HCT116 (cell line): Measurements from ENCODE around the gene MTG1. TPM values are rescaled to one million over a fixed set of nuclear protein-coding genes. Genes with fewer than 3 reads are reported as not detected.

ENCODE experiments used
- ATAC-seq: fragments of 200-7000 bp; cut with Tn5 transposase; 2 replicates; pipeline ENCODE4 v1.9.1; 2020; ENCODE audit warnings: mild to moderate bottlenecking, moderate library complexity
- BruUV-seq: library from RNA; stranded (reverse); fragments of 400-500 nt; replicated peaks from 2 replicates; lab custom pipeline; 2021; lab: Mats Ljungman, UMichigan
- CTCF ChIA-PET: fragments of 300-600 bp; sonication (Branson Sonifier 250); formaldehyde crosslinking; loops from one replicate; lab custom pipeline; 2021; ENCODE audit warnings: antibody characterized with exemption; lab: Charles Lee
- POLR2A ChIA-PET: fragments of 300-600, 350-600 bp; sonication (Branson Sonifier 250); formaldehyde crosslinking; loops from one replicate; lab custom pipeline; 2021; ENCODE audit warnings: antibody characterized with exemption; lab: Charles Lee
- RAD21 ChIA-PET, 2 experiments: fragments of 300-600 bp; sonication (Branson Sonifier 250); formaldehyde crosslinking; loops; one replicate each; lab custom pipeline; 2023; ENCODE audit warnings: low total read pairs in 2 of 2; ENCODE audit not compliant: uncharacterized antibody in 2 of 2, unreplicated experiment in 2 of 2, low non-redundant PET in 1 of 2; lab: Charles Lee
- DNase-seq: peaks from one replicate; pipeline ENCODE4 v3.0.0-alpha.2; 2010; ENCODE audit warnings: low read depth, low spot score
- H2AFZ ChIP-seq: fragments of 200-600 bp; shearing (Covaris generic), sonication (generic); 2 replicates; pipeline ENCODE4 v1.6.1; 2017; ENCODE audit warnings: low read depth, mixed run types, mixed read lengths, antibody characterized with exemption, low read length; ENCODE audit not compliant: poor library complexity, severe bottlenecking
- H3K27ac ChIP-seq: 2 replicates; pipeline ENCODE4 v1.5.1; 2012; ENCODE audit warnings: low read depth, low read length
- H3K27me3 ChIP-seq: fragments of 200-600 bp; sonication (generic); 2 replicates; pipeline ENCODE4 v1.6.1; 2016; ENCODE audit warnings: mixed run types, low read length, mixed read lengths; ENCODE audit not compliant: insufficient read depth
- H3K36me3 ChIP-seq, 2 experiments: fragments of 200-500 bp in 1 of 2; fragments of 200-600 bp in 1 of 2; sonication (Bioruptor generic) in 1 of 2; sonication (generic) in 1 of 2; 2 replicates each; pipeline versions ENCODE4 v1.5.1 to v1.6.1; 2014 to 2016; ENCODE audit warnings: low read length in 2 of 2, inconsistent platforms in 1 of 2, mixed read lengths in 1 of 2, mixed run types in 1 of 2; ENCODE audit not compliant: insufficient read depth in 2 of 2, control insufficient read depth in 1 of 2
- H3K4me1 ChIP-seq, 2 experiments: fragments of 200-600 bp in 1 of 2; sonication (generic) in 1 of 2; 2 replicates each; pipeline versions ENCODE4 v1.5.1 to v1.6.1; 2012 to 2017; ENCODE audit warnings: low read length in 2 of 2, inconsistent platforms in 1 of 2, mild to moderate bottlenecking in 1 of 2, mixed read lengths in 1 of 2, mixed run types in 1 of 2, moderate library complexity in 1 of 2; ENCODE audit not compliant: insufficient read depth in 2 of 2, control insufficient read depth in 1 of 2
- H3K4me2 ChIP-seq: fragments of 200-600 bp; sonication (generic); 2 replicates; pipeline ENCODE4 v1.6.1; 2017; ENCODE audit warnings: mixed run types, low read length, mixed read lengths
- H3K4me3 ChIP-seq, 2 experiments: fragments of 200-600 bp in 1 of 2; sonication (generic) in 1 of 2; replicated peaks in 1 of 2; 2 replicates each; pipeline ENCODE4 v1.5.1; 2011 to 2016; ENCODE audit warnings: low read length in 2 of 2, control low read depth in 1 of 2, low read depth in 1 of 2, mild to moderate bottlenecking in 1 of 2, mixed read lengths in 1 of 2, mixed run types in 1 of 2
- H3K79me2 ChIP-seq: fragments of 200-600 bp; sonication (generic); 2 replicates; pipeline ENCODE4 v1.6.1; 2017; ENCODE audit warnings: mild to moderate bottlenecking, mixed run types, low read length, moderate library complexity, mixed read lengths; ENCODE audit not compliant: insufficient read depth
- H3K9ac ChIP-seq: fragments of 200-600 bp; sonication (generic); 2 replicates; pipeline ENCODE4 v1.6.1; 2016; ENCODE audit warnings: low read length, mixed read lengths
- H3K9me2 ChIP-seq: fragments of 200-600 bp; sonication (generic), shearing (Covaris generic); 2 replicates; pipeline ENCODE4 v1.6.1; 2017; ENCODE audit warnings: mixed run types, mild to moderate bottlenecking, moderate library complexity; ENCODE audit not compliant: insufficient read depth
- H3K9me3 ChIP-seq, 2 experiments: fragments of 200-500 bp in 1 of 2; fragments of 200-600 bp in 1 of 2; sonication (Bioruptor generic) in 1 of 2; sonication (generic) in 1 of 2; 2 replicates each; pipeline ENCODE4 v1.6.1; 2014 to 2017; ENCODE audit warnings: low read length in 2 of 2, mixed read lengths in 2 of 2, inconsistent platforms in 1 of 2, low read depth in 1 of 2, mild to moderate bottlenecking in 1 of 2, mixed run types in 1 of 2, moderate library complexity in 1 of 2; ENCODE audit not compliant: control insufficient read depth in 1 of 2, insufficient read depth in 1 of 2
- H4K20me1 ChIP-seq: fragments of 200-600 bp; sonication (generic), shearing (Covaris generic); 2 replicates; pipeline ENCODE4 v1.6.1; 2017; ENCODE audit warnings: mixed run types, mild to moderate bottlenecking, moderate library complexity; ENCODE audit not compliant: insufficient read depth
- CBX3 ChIP-seq: IDR thresholded peaks from 2 replicates; pipeline ENCODE4 v1.6.1; 2012; ENCODE audit warnings: low read depth
- CEBPB ChIP-seq: IDR thresholded peaks from 2 replicates; pipeline ENCODE4 v1.6.1; 2012; ENCODE audit warnings: low read depth
- ELF1 ChIP-seq: IDR thresholded peaks from 2 replicates; pipeline ENCODE4 v1.6.1; 2012; ENCODE audit warnings: low read depth, borderline replicate concordance
- EZH2 ChIP-seq: fragments of 200-600 bp; sonication (generic); IDR thresholded peaks from 2 replicates; pipeline ENCODE4 v1.6.1; 2017; ENCODE audit warnings: antibody characterized with exemption, mixed run types
- EZH2phosphoT487 ChIP-seq: fragments of 200-600 bp; IDR thresholded peaks from 2 replicates; pipeline ENCODE4 v1.6.1; 2018; ENCODE audit warnings: antibody characterized with exemption, borderline replicate concordance
- FOSL1 ChIP-seq: IDR thresholded peaks from 2 replicates; pipeline ENCODE4 v1.6.1; 2012; ENCODE audit warnings: low read depth
- POLR2A ChIP-seq: IDR thresholded peaks from 2 replicates; pipeline ENCODE4 v1.7.0; 2011; ENCODE audit warnings: borderline replicate concordance; ENCODE audit not compliant: insufficient read depth, insufficient read length; ENCODE audit errors: extremely low read depth
- POLR2AphosphoS5 ChIP-seq: IDR thresholded peaks from 2 replicates; pipeline ENCODE4 v1.6.1; 2011; ENCODE audit warnings: mild to moderate bottlenecking, low read depth, low read length, moderate library complexity
- RAD21 ChIP-seq: IDR thresholded peaks from 2 replicates; pipeline ENCODE4 v1.6.1; 2012; ENCODE audit warnings: low read depth, mild to moderate bottlenecking
- SP1 ChIP-seq: IDR thresholded peaks from 2 replicates; pipeline ENCODE4 v1.6.1; 2012; ENCODE audit warnings: low read depth
- SRF ChIP-seq: IDR thresholded peaks from 2 replicates; pipeline ENCODE4 v1.6.1; 2012; ENCODE audit warnings: low read depth
- TCF7L2 ChIP-seq: IDR thresholded peaks from 2 replicates; pipeline ENCODE4 v1.7.0; 2011; ENCODE audit warnings: borderline replicate concordance, inconsistent platforms; ENCODE audit not compliant: insufficient read depth, insufficient read length; ENCODE audit errors: extremely low read depth
- YY1 ChIP-seq: IDR thresholded peaks from 2 replicates; pipeline ENCODE4 v1.6.1; 2011; ENCODE audit warnings: low read length, low read depth, moderate library complexity, mild to moderate bottlenecking; ENCODE audit not compliant: insufficient replicate concordance; ENCODE audit errors: extremely low read depth
- intact Hi-C: fragments of 100-400 bp; cut with micrococcal nuclease; formaldehyde crosslinking; loops from 2 replicates; pipeline ENCODE4 v1.10.0; 2022
- total RNA-seq: library from RNA; stranded (reverse); gene quantifications from one replicate; pipeline ENCODE4 v1.2.1, GENCODE V29; 2021; ENCODE audit not compliant: unreplicated experiment
- TF ChIP-seq, protein P1 (sequence below): IDR thresholded peaks from 2 replicates; pipeline ENCODE4 v1.6.1; 2012
- TF ChIP-seq, protein P2 (sequence below), 3 experiments: fragments of 200-600 bp in 1 of 3; sonication (generic) in 1 of 3; IDR thresholded peaks in 2 of 3; conservative IDR thresholded peaks in 1 of 3; 2 replicates each; pipeline ENCODE4 v1.5.1; 2012 to 2017; ENCODE audit warnings: low read depth in 2 of 3, low read length in 2 of 3, antibody characterized with exemption in 1 of 3, borderline replicate concordance in 1 of 3, control low read depth in 1 of 3, mild to moderate bottlenecking in 1 of 3, mixed read lengths in 1 of 3, mixed run types in 1 of 3, moderate library complexity in 1 of 3; ENCODE audit not compliant: insufficient read depth in 1 of 3

MTG1 gene
- total RNA-seq, 1 experiment from 2014 or later: 23.1 TPM

DNA sequence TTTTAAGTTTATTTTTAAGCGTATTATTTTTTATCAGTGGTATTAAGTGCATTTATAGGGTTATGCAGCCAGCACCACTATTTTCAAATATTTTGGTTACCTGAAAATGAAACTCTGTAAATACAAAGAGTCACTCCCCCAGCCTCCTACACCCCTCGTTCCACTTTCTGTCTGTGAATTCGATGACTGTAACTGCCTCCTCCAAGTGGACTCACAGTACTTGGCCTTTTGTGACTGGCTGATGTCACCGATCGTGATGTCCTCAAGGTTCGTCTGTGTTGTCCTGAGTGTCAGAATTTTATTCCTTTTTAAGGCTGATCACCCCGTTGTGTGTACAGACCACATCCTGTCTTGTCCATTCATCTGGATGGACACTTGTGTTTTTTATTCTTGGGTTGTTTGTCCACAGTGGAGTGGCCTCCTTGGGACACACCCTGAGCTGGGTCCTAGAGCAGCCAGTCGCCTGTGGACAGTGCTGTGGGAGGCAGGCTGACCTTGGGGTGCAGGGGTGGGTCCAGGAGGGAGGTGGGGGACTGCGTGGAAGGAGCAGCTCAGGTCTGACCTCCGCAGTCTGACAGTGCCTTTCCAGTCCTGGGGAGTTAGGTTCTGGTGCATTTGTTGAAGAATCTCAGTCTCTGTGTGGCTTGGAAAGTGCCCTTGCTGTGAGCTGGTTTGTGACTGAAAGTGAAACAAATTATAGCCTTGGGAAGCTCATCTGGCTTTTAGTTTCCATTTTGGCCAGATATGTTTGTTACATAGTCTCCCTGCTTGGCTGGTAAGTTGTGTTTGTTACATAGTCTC lies 6.9 kb downstream of the MTG1 start (continued):
- no peak for TF ChIP-seq SRF
- TF ChIP-seq, all 23 proteins: peak for 0

DNA sequence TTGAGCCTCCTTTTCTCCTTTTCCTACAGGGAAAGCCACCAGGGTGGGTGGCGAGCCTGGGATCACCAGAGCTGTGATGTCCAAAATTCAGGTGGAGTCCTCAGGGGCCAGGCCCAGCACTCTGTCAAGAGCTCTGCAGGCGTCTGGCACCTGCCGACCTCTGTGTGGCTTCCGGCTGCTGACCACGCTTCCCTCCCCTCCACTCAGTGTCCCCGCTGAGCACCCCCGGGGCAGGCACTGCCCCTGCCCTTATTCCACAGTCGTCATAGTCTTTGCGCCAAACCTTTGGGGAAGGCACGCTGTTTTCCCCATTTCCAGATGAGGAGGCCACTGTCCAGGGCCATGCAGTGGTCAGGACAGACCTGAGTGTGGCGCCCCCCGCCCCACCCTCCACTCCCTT lies 7.5 kb downstream of the MTG1 start:
- Histone ChIP-seq H3K36me3 (no peaks in the 10 kb centered on the region; a peak in 1 of 4 replicates), H3K27ac (no peak overlapping the region), H3K79me2 (peaks cover 21% of the 10 kb centered on the region), H3K4me2 (no peak overlapping the region), H3K4me3 (no peak overlapping the region), H2AFZ (no peak overlapping the region), H3K4me1 (no peaks in the 10 kb centered on the region), H3K9me3 (no peaks in the 10 kb centered on the region), H3K27me3 (no peaks in the 10 kb centered on the region), H4K20me1 (no peaks in the 10 kb centered on the region), H3K9ac (no peak overlapping the region), H3K9me2 (no peaks in the 10 kb centered on the region)
- no peak for DNase-seq
- ATAC-seq: no peak
- RAD21 ChIA-PET: no interaction called here
- TF ChIP-seq SP1 (no peak), EZH2phosphoT487 (no peak), TCF7L2 (no peak), POLR2A (no peak), FOSL1 (no peak), CEBPB (no peak), YY1 (no peak), SRF (no peak), RAD21 (no peak), POLR2AphosphoS5 (no peak), ELF1 (no peak), CBX3 (no peak), EZH2 (no peak)
- TF ChIP-seq, protein P1, sequence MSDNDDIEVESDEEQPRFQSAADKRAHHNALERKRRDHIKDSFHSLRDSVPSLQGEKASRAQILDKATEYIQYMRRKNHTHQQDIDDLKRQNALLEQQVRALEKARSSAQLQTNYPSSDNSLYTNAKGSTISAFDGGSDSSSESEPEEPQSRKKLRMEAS: no peak
- TF ChIP-seq, protein P2, sequence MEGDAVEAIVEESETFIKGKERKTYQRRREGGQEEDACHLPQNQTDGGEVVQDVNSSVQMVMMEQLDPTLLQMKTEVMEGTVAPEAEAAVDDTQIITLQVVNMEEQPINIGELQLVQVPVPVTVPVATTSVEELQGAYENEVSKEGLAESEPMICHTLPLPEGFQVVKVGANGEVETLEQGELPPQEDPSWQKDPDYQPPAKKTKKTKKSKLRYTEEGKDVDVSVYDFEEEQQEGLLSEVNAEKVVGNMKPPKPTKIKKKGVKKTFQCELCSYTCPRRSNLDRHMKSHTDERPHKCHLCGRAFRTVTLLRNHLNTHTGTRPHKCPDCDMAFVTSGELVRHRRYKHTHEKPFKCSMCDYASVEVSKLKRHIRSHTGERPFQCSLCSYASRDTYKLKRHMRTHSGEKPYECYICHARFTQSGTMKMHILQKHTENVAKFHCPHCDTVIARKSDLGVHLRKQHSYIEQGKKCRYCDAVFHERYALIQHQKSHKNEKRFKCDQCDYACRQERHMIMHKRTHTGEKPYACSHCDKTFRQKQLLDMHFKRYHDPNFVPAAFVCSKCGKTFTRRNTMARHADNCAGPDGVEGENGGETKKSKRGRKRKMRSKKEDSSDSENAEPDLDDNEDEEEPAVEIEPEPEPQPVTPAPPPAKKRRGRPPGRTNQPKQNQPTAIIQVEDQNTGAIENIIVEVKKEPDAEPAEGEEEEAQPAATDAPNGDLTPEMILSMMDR (IDR thresholded peaks at IDR 0.05 in 2 of 3, conservative IDR thresholded peaks at IDR 0.05 in 1 of 3; ENCODE audit: borderline replicate concordance in 1 of 3, insufficient read depth in 1 of 3, low read depth in 2 of 3, low read length in 2 of 3): no peak
- CTCF ChIA-PET: no interaction called here
- no TSS peak for BruUV-seq
- POLR2A ChIA-PET: no interaction called here
- intact Hi-C loops: no loop called here
